ENCODE results near the gene RFLNA.

Gene RFLNA

DNA sequence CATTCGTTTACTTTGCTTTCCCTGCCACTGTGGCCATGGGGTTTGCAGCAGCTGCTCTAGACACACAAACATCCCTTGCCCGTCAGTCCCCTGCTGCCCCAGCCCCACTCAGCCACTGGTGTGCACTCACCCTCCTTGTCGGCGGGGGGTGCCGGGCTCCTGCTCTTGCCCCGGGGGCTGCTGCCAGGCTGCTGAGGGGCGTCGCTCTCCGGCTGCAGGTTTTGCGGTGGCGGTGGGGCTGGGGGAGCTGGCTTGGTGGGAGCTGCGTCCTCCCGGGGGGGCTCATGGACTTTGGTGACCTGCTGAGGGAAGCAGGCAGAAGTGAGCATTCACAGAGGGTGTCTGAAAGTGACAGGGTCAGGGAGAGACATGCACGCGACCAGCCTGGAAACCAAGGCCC, 67.1 kb downstream of the RFLNA start:
- DNase-seq: no peak

DNA sequence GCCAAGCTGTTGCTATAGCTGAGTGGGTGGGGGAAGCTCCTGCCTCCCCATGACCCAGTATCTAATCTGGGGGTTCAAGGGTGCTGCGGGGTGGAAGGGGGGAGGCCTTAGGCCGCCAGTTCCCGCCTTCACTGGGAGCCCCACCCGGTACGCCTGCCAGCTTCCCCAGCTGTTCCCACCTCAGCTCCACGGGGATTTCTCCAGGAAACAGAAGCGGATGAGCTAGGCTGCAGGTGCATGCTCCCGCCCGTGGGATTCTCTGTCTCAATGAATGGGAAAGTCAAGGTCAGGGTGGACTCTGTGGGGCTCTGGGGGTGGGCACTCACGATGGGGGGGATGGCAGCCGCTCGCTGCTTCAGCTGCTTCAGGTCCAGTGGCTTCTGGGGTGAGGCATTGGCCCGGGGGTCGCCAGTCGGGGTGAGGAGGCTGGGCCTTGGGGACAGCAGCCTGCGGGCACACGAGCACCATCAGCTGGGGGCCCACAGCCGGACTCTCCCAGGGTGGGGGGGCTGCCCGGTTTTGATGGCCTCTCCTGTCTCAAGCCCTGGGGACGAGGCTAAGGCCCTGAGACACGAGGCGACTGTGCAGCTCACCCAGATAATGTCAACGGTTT, 68.6 kb downstream of the RFLNA start:
- DNase-seq: no peak

DNA sequence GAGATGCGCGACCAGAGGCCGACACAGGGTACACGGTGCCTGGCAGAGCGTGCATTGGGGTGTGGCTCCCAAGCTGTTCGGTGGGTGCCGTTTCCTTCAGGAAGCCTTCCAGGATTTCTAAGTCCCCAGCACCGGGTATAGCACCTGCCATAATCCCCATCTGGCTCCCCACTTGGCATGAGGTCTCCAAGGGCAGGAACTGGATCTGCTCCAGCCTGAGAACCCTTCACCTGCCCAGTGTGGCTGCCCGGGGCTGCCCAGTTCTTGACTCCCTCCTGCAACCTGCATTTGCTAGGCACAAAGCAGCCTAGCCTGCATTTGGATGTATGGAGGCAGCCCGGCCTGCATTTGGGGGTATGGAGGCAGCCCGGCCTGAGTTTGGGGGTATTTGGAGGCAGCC, 69.7 kb downstream of the RFLNA start:
- no peak for DNase-seq
